Smooth muscle cell (in vitro differentiated cells): Measurements from ENCODE around the gene ENHO. TPM values are rescaled to one million over a fixed set of nuclear protein-coding genes. Genes with fewer than 3 reads are reported as not detected.

Experiments used
- DNase-seq: peaks from one replicate; lab custom pipeline; 2025; ENCODE audit not compliant: unreplicated experiment; lab: John Stamatoyannopoulos, UW
- H2AFZ ChIP-seq: fragments of 200-600 bp; sonication (generic); 2 replicates; pipeline ENCODE4 v1.6.0; 2016; ENCODE audit warnings: antibody characterized with exemption, low read depth, mild to moderate bottlenecking
- H3F3A ChIP-seq: fragments of 200-600 bp; sonication (generic); 2 replicates; pipeline ENCODE4 v1.6.0; 2017; ENCODE audit warnings: antibody characterized with exemption, low read depth
- H3K27ac ChIP-seq: fragments of 200-600 bp; sonication (generic); 2 replicates; pipeline ENCODE4 v1.5.1; 2016; ENCODE audit warnings: low read depth, mild to moderate bottlenecking
- H3K27me3 ChIP-seq: fragments of 200-600 bp; sonication (generic); 2 replicates; pipeline ENCODE4 v1.6.1; 2016; ENCODE audit warnings: low read depth, mild to moderate bottlenecking
- H3K36me3 ChIP-seq: fragments of 200-600 bp; sonication (generic); 2 replicates; pipeline ENCODE4 v1.5.1; 2016; ENCODE audit warnings: low read depth
- H3K4me1 ChIP-seq: fragments of 200-600 bp; sonication (generic); 2 replicates; pipeline ENCODE4 v1.5.1; 2016; ENCODE audit warnings: low read depth
- H3K4me2 ChIP-seq: fragments of 200-600 bp; sonication (generic); 2 replicates; pipeline ENCODE4 v1.6.0; 2016; ENCODE audit warnings: mild to moderate bottlenecking
- H3K4me3 ChIP-seq: fragments of 200-600 bp; sonication (generic); 2 replicates; pipeline ENCODE4 v1.5.1; 2016; ENCODE audit warnings: mild to moderate bottlenecking
- H3K79me2 ChIP-seq: fragments of 200-600 bp; sonication (generic); 2 replicates; pipeline ENCODE4 v1.6.0; 2016; ENCODE audit warnings: low read depth, mild to moderate bottlenecking
- H3K9ac ChIP-seq: fragments of 200-600 bp; sonication (generic); 2 replicates; pipeline ENCODE4 v1.6.0; 2016; ENCODE audit warnings: low read depth
- H3K9me3 ChIP-seq: fragments of 200-600 bp; sonication (generic); replicated peaks from 2 replicates; pipeline ENCODE4 v1.5.1; 2016; ENCODE audit warnings: low read depth
- H4K20me1 ChIP-seq: fragments of 200-600 bp; sonication (generic); 2 replicates; pipeline ENCODE4 v1.6.0; 2016; ENCODE audit warnings: low read depth
- WGBS: methylation state at CpG from one replicate; pipeline ENCODE4 v1.1.7; 2016; ENCODE audit warnings: low lambda C conversion rate; 5-methylcytosine and 5-hydroxymethylcytosine counted together
- polyA plus RNA-seq: library from polyadenylated mRNA; unstranded; fragments of >200 nt; fragmentation: Nextera tagmentation; extraction: Ambion mirVana; gene quantifications from 2 replicates; pipeline ENCODE4 v1.2.1, GENCODE V29; 2016
- total RNA-seq: library from RNA; depleted of rRNA; stranded (reverse); fragments of >200 nt; gene quantifications from 2 replicates; pipeline ENCODE4 v1.2.3, GENCODE V29; 2014
- TF ChIP-seq, protein P1 (sequence below): fragments of 200-600 bp; sonication (generic); IDR thresholded peaks from 2 replicates; pipeline ENCODE4 v1.5.1; 2017; ENCODE audit warnings: borderline replicate concordance, mild to moderate bottlenecking, antibody characterized with exemption; ENCODE audit not compliant: insufficient read depth, poor library complexity, severe bottlenecking

Gene ENHO
- total and polyA plus RNA-seq, 2 experiments from 2014 or later: 0.97 TPM; not detected in 1

DNA sequence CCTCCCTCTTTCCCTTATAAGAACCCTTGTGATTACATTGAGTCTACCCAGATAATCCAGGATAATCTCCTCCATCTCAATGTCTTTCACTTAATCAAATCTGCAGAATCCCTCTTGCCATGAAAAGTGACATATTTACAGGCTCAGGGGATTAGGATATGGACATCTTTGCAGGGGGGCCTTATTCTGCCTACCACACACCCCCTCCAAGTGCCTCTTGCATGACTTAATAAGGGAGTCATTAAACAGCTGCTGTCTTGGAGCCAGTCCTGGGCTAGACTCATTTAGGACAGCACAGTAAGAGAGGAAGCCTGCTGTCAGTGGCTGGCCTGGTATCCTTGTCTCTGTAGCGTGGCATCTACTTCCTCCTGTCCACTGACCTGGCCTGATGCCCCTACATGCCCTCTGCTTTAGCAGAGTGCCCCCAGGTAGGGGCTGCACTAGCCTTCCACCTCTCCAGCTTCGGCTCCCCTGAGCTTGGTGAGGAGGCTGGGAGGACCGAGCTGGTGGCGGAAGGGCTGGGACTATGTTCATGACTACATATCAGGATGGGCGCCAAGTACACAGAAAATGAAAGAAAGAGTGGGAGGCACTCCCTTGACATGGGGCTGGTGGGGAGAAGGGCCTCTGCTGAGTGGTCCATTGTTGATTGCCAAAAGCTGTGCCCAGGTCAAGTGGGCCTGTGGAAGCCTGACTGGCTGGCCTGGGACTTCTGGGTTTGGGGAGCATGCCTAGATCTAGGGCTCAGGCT, 17.2 kb downstream of the ENHO start:
- Histone ChIP-seq H3K4me2 (no peak overlapping the region), H4K20me1 (no peaks in the 10 kb centered on the region), H3K36me3 (no peaks in the 10 kb centered on the region), H3K9ac (no peak overlapping the region), H3K27me3 (no peaks in the 10 kb centered on the region), H3K9me3 (no peaks in the 10 kb centered on the region), H3K4me1 (no peaks in the 10 kb centered on the region), H3K27ac (no peak overlapping the region), H3K79me2 (no peaks in the 10 kb centered on the region), H2AFZ (no peak overlapping the region), H3F3A (no peaks in the 10 kb centered on the region), H3K4me3 (no peak overlapping the region)
- 91% methylated on average over 5 of the region's 5 CpGs for WGBS
- TF ChIP-seq, protein P1, sequence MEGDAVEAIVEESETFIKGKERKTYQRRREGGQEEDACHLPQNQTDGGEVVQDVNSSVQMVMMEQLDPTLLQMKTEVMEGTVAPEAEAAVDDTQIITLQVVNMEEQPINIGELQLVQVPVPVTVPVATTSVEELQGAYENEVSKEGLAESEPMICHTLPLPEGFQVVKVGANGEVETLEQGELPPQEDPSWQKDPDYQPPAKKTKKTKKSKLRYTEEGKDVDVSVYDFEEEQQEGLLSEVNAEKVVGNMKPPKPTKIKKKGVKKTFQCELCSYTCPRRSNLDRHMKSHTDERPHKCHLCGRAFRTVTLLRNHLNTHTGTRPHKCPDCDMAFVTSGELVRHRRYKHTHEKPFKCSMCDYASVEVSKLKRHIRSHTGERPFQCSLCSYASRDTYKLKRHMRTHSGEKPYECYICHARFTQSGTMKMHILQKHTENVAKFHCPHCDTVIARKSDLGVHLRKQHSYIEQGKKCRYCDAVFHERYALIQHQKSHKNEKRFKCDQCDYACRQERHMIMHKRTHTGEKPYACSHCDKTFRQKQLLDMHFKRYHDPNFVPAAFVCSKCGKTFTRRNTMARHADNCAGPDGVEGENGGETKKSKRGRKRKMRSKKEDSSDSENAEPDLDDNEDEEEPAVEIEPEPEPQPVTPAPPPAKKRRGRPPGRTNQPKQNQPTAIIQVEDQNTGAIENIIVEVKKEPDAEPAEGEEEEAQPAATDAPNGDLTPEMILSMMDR: no peak
- DNase-seq: no peak

DNA sequence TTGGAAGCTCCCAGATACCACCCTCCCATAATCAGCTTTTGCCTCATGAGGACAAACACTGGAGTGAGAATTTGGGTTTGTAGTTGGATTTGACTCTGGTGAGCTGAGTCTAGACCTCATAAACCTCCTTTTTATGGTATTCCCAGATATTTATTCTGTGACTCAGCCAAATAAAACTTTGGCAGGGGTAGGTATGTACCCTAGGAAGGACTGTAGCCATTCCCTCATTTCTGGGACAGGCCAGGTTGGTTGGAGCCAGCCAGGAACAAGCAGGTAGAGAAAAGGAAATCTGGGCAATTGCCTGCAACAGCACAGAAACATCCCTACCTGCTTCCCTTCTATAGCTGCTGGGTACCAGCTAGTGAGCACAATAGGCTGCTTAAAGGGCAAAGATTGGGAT, 19.4 kb downstream of the ENHO start:
- Histone ChIP-seq H2AFZ (no peak overlapping the region), H3K4me2 (no peak overlapping the region), H3K79me2 (no peaks in the 10 kb centered on the region), H3K36me3 (no peaks in the 10 kb centered on the region), H3K9ac (no peak overlapping the region), H3F3A (no peaks in the 10 kb centered on the region), H3K27ac (no peak overlapping the region), H3K4me1 (no peaks in the 10 kb centered on the region), H4K20me1 (no peaks in the 10 kb centered on the region), H3K9me3 (no peaks in the 10 kb centered on the region), H3K4me3 (no peak overlapping the region), H3K27me3 (peaks cover 7% of the 10 kb centered on the region)
- no peak for DNase-seq
- TF ChIP-seq, protein P1: no peak

- no peak overlapping the region for H3K4me3 ChIP-seq
- H3K9me3 ChIP-seq: no peaks in the 10 kb centered on the region
- no peaks in the 10 kb centered on the region for H3K79me2 ChIP-seq
These were observed 19.9 kb downstream of the ENHO start for GRCh38 chr9:34502891-34503290.

More at GRCh38 chr9:34502891-34503290, 19.9 kb downstream of the ENHO start:
- H2AFZ ChIP-seq: no peak overlapping the region
- no peaks in the 10 kb centered on the region for H4K20me1 ChIP-seq
- H3F3A ChIP-seq: no peaks in the 10 kb centered on the region
- TF ChIP-seq, protein P1: no peak
- H3K4me2 ChIP-seq: no peak overlapping the region
- no peak overlapping the region for H3K27ac ChIP-seq
- no peaks in the 10 kb centered on the region for H3K36me3 ChIP-seq
- DNase-seq: no peak
- WGBS: 82% methylated on average over 6 of the region's 6 CpGs
- H3K9ac ChIP-seq: no peak overlapping the region
- peaks cover 7% of the 10 kb centered on the region for H3K27me3 ChIP-seq
- H3K4me1 ChIP-seq: no peaks in the 10 kb centered on the region
